Measurements from ENCODE around the gene TOB2. TPM values are rescaled to one million over a fixed set of nuclear protein-coding genes. Genes with fewer than 3 reads are reported as not detected.
A peak's percentile ranks its signal among the peaks of the same experiment; 100 is the strongest.
"Not testable (repeated sequence)": the region's sequence is repeated elsewhere in the genome, so short reads cannot be mapped to it uniquely, and the experiment has no call there.

The TOB2 gene
- total RNA-seq, 2 donors from 2014 or later: 31.7 to 45.4 TPM

- no peaks in the 10 kb centered on the region for H3K36me3 Mint-ChIP-seq
- peaks cover 27 to 28% of the 10 kb centered on the region in 2 donors for H3K4me1 Mint-ChIP-seq (ENCODE audit: low read depth in 2 of 2)
- peak; percentile 4 to 19 for ATAC-seq
- H3K4me3 Mint-ChIP-seq: peak overlapping the region; percentile 98
- peak overlapping the region; percentile 85 to 89 for H3K27ac Mint-ChIP-seq
- DNase-seq (ENCODE audit: low spot score): peak; percentile 70
- H3K27me3 Mint-ChIP-seq: no peaks in the 10 kb centered on the region
- no peaks in the 10 kb centered on the region for H3K9me3 Mint-ChIP-seq
Observed at GRCh38 chr22:41447435-41448188, 1.0 kb upstream of the TOB2 start.

DNA sequence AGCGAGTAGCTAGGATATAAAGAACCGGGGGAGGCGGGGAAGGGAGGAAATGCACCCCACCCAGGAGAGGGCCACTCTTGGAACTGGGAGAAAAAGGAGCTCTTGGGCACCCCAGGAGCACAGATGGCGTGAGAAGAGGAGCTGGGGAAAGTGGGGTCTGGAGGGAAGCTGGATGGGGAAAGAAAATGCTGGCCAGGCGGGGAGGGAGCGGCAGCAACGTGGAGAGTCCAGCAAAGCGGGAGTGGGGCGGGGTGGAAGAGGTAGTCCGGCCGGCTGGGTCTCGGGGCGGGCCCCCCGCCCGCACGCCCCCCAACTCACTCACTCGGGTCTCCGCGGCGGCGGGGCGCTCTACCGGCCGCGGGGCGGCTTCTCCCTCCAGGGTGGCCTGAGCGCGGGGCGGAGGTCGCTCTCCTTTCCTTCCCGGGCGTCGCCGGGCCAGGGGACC is 522 bp downstream of the TOB2 start:
- H3K4me3 Mint-ChIP-seq: peak overlapping the region; percentile 98
- H3K36me3 Mint-ChIP-seq: no peaks in the 10 kb centered on the region
- H3K4me1 Mint-ChIP-seq (ENCODE audit: low read depth in 2 of 2): peaks cover 27 to 32% of the 10 kb centered on the region in 2 donors
- no peaks in the 10 kb centered on the region for H3K27me3 Mint-ChIP-seq
- ATAC-seq (no peak), DNase-seq (ENCODE audit: low spot score) (no peak)
- peak overlapping the region; percentile 85 to 89 for H3K27ac Mint-ChIP-seq
- no peaks in the 10 kb centered on the region for H3K9me3 Mint-ChIP-seq

DNA sequence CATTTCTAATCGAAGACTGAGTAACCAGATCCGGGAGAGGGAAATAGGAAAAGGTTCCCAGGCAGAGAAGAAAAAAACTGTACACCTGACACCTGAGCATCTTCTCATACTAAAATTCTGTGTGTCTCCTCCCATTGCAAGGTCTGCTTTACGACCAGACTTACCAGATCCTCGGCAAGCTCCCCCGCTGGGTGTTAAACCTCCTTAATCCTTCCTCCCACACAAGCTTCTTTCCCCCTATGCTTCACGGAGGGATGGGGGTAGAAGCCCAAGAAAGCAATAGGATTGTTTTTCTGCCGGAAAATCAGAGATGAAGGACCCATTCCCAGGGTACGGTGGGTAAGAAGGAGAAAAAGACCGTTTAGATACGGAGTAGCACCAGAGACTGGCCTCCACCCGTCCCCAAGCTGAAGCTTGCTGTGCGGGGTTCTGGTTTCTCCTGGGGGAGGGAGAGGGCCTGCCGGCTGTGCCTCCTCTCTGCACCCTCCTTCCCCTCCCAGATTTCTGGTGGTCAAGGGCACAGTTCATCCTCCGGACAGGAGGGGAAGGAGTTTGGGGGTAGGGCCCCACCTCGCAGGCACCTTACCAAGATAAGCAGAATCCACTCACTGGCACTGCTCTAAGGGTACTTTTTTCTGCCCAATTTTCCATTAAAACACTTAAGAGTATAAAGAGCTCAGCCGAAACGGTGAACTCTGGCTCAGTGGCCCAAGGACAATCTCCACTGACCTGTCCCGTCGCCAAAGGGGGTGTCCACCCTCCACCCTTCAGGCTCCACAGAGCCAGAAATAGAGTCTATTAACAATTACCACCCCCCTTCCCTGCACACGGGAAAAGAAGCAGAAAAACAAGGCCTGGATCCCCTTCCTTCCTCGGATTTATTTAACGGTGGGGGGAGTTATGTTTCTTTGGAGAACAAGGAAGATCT is 1.2 kb downstream of the TOB2 start:
- ATAC-seq: no peak
- Mint-ChIP-seq H3K4me1 (ENCODE audit: low read depth in 2 of 2) (peaks cover 27 to 32% of the 10 kb centered on the region in 2 donors), H3K27me3 (no peaks in the 10 kb centered on the region), H3K4me3 (peak overlapping the region; percentile 98), H3K36me3 (no peaks in the 10 kb centered on the region), H3K9me3 (no peaks in the 10 kb centered on the region), H3K27ac (peak overlapping the region; percentile 85 to 89)
- no peak for DNase-seq (ENCODE audit: low spot score)

- DNase-seq (ENCODE audit: low spot score) (peak; percentile 92), ATAC-seq (peak; percentile 72 to 79)
- Mint-ChIP-seq H3K27me3 (no peaks in the 10 kb centered on the region), H3K9me3 (no peaks in the 10 kb centered on the region), H3K27ac (peak overlapping the region; percentile 85 to 89), H3K4me3 (peak overlapping the region; percentile 98), H3K36me3 (no peaks in the 10 kb centered on the region), H3K4me1 (ENCODE audit: low read depth in 2 of 2) (peaks cover 27 to 32% of the 10 kb centered on the region in 2 donors)
Observed at GRCh38 chr22:41444360-41445128, 2.1 kb downstream of the TOB2 start.

DNA sequence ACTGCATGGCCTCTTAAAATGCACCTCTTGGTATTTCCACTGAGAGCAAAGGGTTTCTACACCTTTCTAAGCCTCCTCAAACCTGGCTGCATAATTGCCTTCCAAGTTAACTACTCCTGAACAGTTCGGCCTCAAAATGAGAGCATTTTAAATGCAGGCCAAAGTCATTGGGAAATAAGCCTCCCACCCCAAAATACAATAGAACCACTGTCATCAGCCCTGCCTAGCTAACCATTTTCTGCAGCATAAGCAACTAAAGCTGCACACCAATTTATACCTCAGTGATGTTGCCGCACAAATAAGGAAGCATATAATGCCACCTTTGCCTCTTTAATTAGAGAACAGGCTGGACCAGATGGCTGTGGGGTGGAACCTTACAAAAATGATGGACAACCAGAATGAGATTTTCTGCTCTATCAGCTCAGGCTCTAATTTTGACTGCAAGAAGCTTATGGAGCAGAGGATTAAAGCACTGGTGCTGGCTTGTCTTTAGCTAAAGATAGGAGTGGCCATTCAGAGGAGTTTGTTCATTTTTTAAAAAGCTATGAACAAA is 4.3 kb downstream of the TOB2 start:
- no peaks in the 10 kb centered on the region for H3K9me3 Mint-ChIP-seq
- peak overlapping the region; percentile 12 to 89 for H3K27ac Mint-ChIP-seq
- peaks cover 14 to 23% of the 10 kb centered on the region in 2 donors for H3K4me1 Mint-ChIP-seq (ENCODE audit: low read depth in 2 of 2)
- no peaks in the 10 kb centered on the region for H3K36me3 Mint-ChIP-seq
- no peak for ATAC-seq
- DNase-seq (ENCODE audit: low spot score): no peak
- peak overlapping the region; percentile 38 for H3K4me3 Mint-ChIP-seq
- no peaks in the 10 kb centered on the region for H3K27me3 Mint-ChIP-seq

- H3K27me3 Mint-ChIP-seq; H3K9me3 Mint-ChIP-seq; H3K27ac Mint-ChIP-seq; ATAC-seq; H3K36me3 Mint-ChIP-seq; H3K4me3 Mint-ChIP-seq; DNase-seq (ENCODE audit: low spot score): not testable (repeated sequence)
- H3K4me1 Mint-ChIP-seq (ENCODE audit: low read depth in 2 of 2): peaks cover 19 to 28% of the 10 kb centered on the region in 2 donors
Observed at GRCh38 chr22:41440511-41440910, 6.1 kb downstream of the TOB2 start.

DNA sequence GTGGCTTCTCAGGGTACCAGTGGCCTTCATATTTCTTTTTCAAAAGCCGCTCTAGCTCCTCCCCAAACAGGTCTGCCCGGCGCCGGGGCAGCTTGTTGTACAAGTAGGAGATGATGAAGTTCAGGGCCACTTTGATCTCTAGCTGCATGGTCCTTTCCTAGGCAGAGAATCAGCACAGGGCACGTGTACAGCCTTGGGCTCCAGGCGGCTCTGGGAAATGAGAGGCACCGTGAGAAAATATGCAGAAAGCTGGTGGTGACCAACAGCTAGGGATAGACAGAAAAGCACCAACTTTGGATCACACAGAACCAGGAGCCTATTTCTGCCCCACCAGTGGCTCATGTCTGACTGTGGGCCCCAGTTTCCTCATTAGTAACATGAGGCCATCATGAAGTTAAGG is 9.4 kb downstream of the TOB2 start:
- Mint-ChIP-seq H3K4me3 (no peak overlapping the region), H3K27ac (no peak overlapping the region)
- no peak for ATAC-seq

DNA sequence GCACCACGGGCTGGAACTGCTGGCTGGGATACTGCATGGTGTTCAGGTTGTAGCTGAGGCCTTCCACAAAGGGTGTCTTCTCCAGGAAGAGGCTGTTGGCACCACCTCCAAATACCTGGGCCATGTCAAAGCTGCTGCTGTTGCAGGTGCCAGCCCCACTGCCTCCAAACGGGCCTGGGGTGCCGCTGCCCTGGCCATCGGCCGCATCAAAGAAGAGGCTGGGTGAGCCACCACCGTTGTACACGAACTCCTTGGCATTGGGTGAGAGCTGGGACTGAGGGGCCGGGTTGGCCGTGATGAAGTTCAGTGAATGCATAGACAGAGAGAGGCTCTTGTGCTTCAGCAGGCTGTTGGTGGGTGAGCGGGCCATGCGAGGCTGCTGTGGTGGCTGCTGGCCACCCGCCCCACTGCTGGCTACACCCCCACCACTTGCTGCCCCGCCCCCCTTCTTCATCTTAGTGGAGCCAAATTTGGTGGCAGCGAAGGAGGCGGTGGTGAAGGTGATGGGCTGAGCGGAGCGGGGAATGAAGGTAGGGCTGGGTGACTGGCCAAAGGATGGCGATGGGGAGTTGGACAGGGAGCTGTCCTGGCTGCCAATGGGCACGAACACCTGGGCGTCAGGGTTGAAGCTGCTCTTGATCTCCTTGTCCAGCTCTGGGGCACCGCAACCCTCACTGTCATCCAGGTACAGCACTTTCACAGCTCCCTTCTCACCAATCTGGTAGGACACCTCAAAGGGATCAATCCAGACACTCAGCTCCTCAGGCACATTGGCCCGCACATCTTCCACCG is 10.1 kb downstream of the TOB2 start:
- Mint-ChIP-seq H3K27ac (no peak overlapping the region), H3K36me3 (no peaks in the 10 kb centered on the region), H3K9me3 (no peaks in the 10 kb centered on the region), H3K4me1 (ENCODE audit: low read depth in 2 of 2) (peaks cover 5 to 8% of the 10 kb centered on the region in 2 donors), H3K27me3 (no peaks in the 10 kb centered on the region), H3K4me3 (no peak overlapping the region)
- no peak for DNase-seq (ENCODE audit: low spot score)
- no peak for ATAC-seq

More for the DNA sequence above, 9.4 kb downstream of the TOB2 start:
- peaks cover 5 to 9% of the 10 kb centered on the region in 2 donors for H3K4me1 Mint-ChIP-seq (ENCODE audit: low read depth in 2 of 2)
- no peaks in the 10 kb centered on the region for H3K9me3 Mint-ChIP-seq
- DNase-seq (ENCODE audit: low spot score): no peak
- no peaks in the 10 kb centered on the region for H3K36me3 Mint-ChIP-seq
- H3K27me3 Mint-ChIP-seq: no peaks in the 10 kb centered on the region

DNA sequence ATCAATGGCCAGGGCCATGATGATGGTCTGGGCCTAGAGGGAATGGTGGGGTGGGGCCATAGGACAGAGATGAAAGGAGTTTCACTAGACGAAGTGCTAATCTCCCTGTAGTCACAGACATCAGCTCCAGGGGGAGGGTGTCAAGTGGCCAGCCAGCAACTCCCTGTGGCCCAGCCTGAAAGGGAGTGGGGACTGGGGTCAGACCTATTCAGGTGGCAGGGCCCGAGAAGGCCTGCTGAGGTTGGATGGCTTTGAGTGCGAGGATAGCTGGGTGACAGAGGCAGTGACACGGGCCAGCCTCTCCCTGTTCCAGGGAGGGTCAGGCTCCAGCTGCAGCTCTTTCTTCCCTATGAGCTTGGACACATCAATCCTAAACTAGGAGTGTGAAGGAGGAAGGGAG is 11.0 kb downstream of the TOB2 start:
- Mint-ChIP-seq H3K4me3 (no peak overlapping the region), H3K9me3 (no peaks in the 10 kb centered on the region), H3K4me1 (ENCODE audit: low read depth in 2 of 2) (peaks cover 5 to 8% of the 10 kb centered on the region in 2 donors), H3K36me3 (no peaks in the 10 kb centered on the region), H3K27ac (no peak overlapping the region), H3K27me3 (no peaks in the 10 kb centered on the region)
- no peak for ATAC-seq
- DNase-seq (ENCODE audit: low spot score): no peak

DNA sequence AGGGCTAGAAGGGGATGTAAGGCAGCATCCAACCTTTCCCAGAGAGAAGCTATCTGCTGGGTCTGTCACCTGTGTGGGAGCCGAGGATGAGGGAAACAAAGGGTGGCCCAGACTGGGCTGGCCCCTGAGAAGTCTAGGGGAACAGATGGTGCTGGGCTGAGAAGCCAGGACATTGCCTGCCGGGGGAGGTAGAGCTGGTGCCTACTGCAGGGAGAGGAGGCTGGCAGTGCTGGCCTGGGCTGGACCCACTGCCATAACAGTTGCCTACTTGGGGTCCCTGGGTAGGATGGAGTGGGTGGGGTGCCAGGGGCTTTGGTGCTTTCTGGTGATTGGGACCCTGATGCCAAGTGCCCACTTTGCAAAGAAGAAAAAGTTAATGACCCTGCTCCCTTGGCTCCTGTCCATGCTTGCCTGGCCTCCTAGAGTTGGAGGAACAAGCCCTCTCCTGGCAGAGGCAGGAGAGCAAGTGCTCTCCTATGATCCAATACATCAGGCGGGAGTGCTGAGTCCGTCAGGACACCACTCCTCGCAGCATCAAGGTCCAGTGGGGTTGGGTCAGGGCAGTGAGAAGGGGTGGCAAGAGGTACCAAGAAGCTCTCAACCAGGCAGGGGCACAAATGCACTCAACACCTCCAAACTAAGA is 12.1 kb downstream of the TOB2 start:
- DNase-seq (ENCODE audit: low spot score); H3K4me1 Mint-ChIP-seq (ENCODE audit: low read depth in 2 of 2); H3K9me3 Mint-ChIP-seq; H3K36me3 Mint-ChIP-seq; H3K27ac Mint-ChIP-seq; H3K27me3 Mint-ChIP-seq; H3K4me3 Mint-ChIP-seq: not testable (repeated sequence)
- peak; percentile 26 to 28 for ATAC-seq

GRCh38 chr22:41433480-41433879 is 13.1 kb downstream of the TOB2 start:
- not testable (repeated sequence) for H3K36me3 Mint-ChIP-seq; ATAC-seq; DNase-seq (ENCODE audit: low spot score); H3K9me3 Mint-ChIP-seq; H3K27me3 Mint-ChIP-seq; H3K4me1 Mint-ChIP-seq (ENCODE audit: low read depth in 2 of 2); H3K4me3 Mint-ChIP-seq; H3K27ac Mint-ChIP-seq

- no peaks in the 10 kb centered on the region for H3K36me3 Mint-ChIP-seq
Observed at GRCh38 chr22:41431656-41432055, 14.9 kb downstream of the TOB2 start.

More at GRCh38 chr22:41431656-41432055, 14.9 kb downstream of the TOB2 start:
- ATAC-seq (no peak), DNase-seq (ENCODE audit: low spot score) (no peak)
- no peak overlapping the region for H3K27ac Mint-ChIP-seq
- H3K27me3 Mint-ChIP-seq: no peaks in the 10 kb centered on the region
- no peaks in the 10 kb centered on the region for H3K9me3 Mint-ChIP-seq
- H3K4me3 Mint-ChIP-seq: no peak overlapping the region
- peaks cover 9% of the 10 kb centered on the region in 2 donors for H3K4me1 Mint-ChIP-seq (ENCODE audit: low read depth in 2 of 2)

All from natural killer cell treated with Interleukin-12 subunit alpha and Interleukin-12 subunit beta and Interleukin-15 and Interleukin-18, amount 100 ng/mL, for 72 hours (primary cell).